Spleen (tissue), 7 donors: ENCODE data around the gene STX4.

ENCODE experiments used
- POLR2A ChIP-seq, 3 donors: fragments of 450-650 bp; IDR thresholded peaks; one replicate each; pipeline ENCODE4 v1.5.1; 2017; ENCODE audit warnings: antibody characterized with exemption in 3 of 3, mild to moderate bottlenecking in 1 of 3
- POLR2AphosphoS5 ChIP-seq, 3 donors: sonication (generic); formaldehyde crosslinking; IDR thresholded peaks; one replicate each; pipeline ENCODE4 v1.5.1; 2017; ENCODE audit warnings: antibody characterized with exemption in 3 of 3
- TF ChIP-seq, protein P1 (sequence below), 11 experiments: fragments of 200-600 bp in 7 of 11; fragments of 450-650 bp in 4 of 11; sonication (generic) in 4 of 11; IDR thresholded peaks in 8 of 11; conservative IDR thresholded peaks in 3 of 11; 1 replicate in 7 of 11; 2 replicates in 4 of 11; pipeline versions ENCODE4 v1.4.0 to v1.8.0; 2016 to 2021; ENCODE audit warnings: antibody characterized with exemption in 11 of 11, inconsistent platforms in 4 of 11, mild to moderate bottlenecking in 1 of 11
- donor health status: DM: no; HTN: no; CAD: no; lungs with moderate emphysema.
- donor health status: DM: no; HTN: no; CAD: no.
- donor health status: DM: no; HTN: no; CAD: no.

DNA sequence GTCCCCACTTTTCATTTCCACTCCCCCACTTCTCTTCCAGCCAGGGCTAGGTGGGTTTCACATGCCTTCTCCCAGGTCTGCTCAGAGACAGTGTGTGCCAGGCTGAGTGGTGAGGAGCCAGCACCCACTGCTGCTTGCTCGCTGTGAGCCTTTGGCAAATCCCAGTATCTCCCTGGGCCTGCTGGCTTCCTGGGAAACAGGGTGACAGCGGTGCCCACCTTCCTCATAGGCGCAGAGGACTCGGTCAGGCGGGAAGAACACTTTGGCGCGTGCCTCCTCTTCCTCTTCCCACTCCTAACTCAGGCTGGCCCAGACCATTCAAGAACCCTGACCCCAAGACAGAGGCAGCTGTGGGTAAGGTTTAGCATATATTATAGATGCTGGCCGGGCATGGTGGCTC lies 55.8 kb downstream of the STX4 start:
- TF ChIP-seq, protein P1, sequence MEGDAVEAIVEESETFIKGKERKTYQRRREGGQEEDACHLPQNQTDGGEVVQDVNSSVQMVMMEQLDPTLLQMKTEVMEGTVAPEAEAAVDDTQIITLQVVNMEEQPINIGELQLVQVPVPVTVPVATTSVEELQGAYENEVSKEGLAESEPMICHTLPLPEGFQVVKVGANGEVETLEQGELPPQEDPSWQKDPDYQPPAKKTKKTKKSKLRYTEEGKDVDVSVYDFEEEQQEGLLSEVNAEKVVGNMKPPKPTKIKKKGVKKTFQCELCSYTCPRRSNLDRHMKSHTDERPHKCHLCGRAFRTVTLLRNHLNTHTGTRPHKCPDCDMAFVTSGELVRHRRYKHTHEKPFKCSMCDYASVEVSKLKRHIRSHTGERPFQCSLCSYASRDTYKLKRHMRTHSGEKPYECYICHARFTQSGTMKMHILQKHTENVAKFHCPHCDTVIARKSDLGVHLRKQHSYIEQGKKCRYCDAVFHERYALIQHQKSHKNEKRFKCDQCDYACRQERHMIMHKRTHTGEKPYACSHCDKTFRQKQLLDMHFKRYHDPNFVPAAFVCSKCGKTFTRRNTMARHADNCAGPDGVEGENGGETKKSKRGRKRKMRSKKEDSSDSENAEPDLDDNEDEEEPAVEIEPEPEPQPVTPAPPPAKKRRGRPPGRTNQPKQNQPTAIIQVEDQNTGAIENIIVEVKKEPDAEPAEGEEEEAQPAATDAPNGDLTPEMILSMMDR (IDR thresholded peaks at IDR 0.05 in 8 of 11, conservative IDR thresholded peaks at IDR 0.05 in 3 of 11): no peak
- no peak for TF ChIP-seq POLR2A (IDR thresholded peaks at IDR 0.05)
- no peak for TF ChIP-seq POLR2AphosphoS5 (IDR thresholded peaks at IDR 0.05)
